PC-9 (cell line): ENCODE data around the gene WDFY3. TPM values are rescaled to one million over a fixed set of nuclear protein-coding genes. Genes with fewer than 3 reads are reported as not detected.

Experiments used
- BruUV-seq: library from RNA; stranded (reverse); fragments of 400-500 nt; replicated peaks from 2 replicates; lab custom pipeline; 2021; lab: Mats Ljungman, UMichigan
- CTCF ChIA-PET: fragments of 300-600 bp; sonication (Branson Sonifier 250); formaldehyde crosslinking; loops from one replicate; lab custom pipeline; 2022; ENCODE audit warnings: antibody characterized with exemption; lab: Charles Lee
- POLR2A ChIA-PET: fragments of 300-600 bp; sonication (Branson Sonifier 250); formaldehyde crosslinking; loops from one replicate; lab custom pipeline; 2022; ENCODE audit warnings: antibody characterized with exemption; ENCODE audit not compliant: unreplicated experiment; lab: Charles Lee
- DNase-seq, 2 experiments: peaks; one replicate each; pipeline versions ENCODE4 v3.0.0 to v3.0.0-alpha.2; 2015 to 2022; ENCODE audit warnings: mixed read lengths in 1 of 2
- H2AFZ ChIP-seq: fragments of 200-600 bp; sonication (generic); 2 replicates; pipeline ENCODE4 v1.8.1; 2017; ENCODE audit warnings: antibody characterized with exemption
- H3F3A ChIP-seq: fragments of 200-600 bp; sonication (generic); 2 replicates; pipeline ENCODE4 v1.8.1; 2017; ENCODE audit warnings: antibody characterized with exemption, mild to moderate bottlenecking, low read depth; ENCODE audit not compliant: insufficient read depth
- H3K27ac ChIP-seq: fragments of 200-600 bp; sonication (generic); 2 replicates; pipeline ENCODE4 v1.6.1; 2016; ENCODE audit warnings: mixed run types
- H3K27me3 ChIP-seq: fragments of 200-600 bp; sonication (generic); 2 replicates; pipeline ENCODE4 v1.6.1; 2016; ENCODE audit warnings: low read depth, mixed run types; ENCODE audit not compliant: insufficient read depth
- H3K36me3 ChIP-seq: fragments of 200-600 bp; sonication (generic); 2 replicates; pipeline ENCODE4 v1.6.1; 2016; ENCODE audit warnings: low read depth, mixed run types
- H3K4me1 ChIP-seq: fragments of 200-600 bp; sonication (generic); replicated peaks from 2 replicates; pipeline ENCODE4 v1.6.1; 2016; ENCODE audit warnings: mixed run types; ENCODE audit not compliant: insufficient read depth
- H3K4me2 ChIP-seq: fragments of 200-600 bp; sonication (generic); 2 replicates; pipeline ENCODE4 v1.6.1; 2017; ENCODE audit warnings: mixed run types
- H3K4me3 ChIP-seq: fragments of 200-600 bp; sonication (generic); 2 replicates; pipeline ENCODE4 v1.6.1; 2016; ENCODE audit warnings: mixed run types
- H3K79me2 ChIP-seq: fragments of 200-600 bp; sonication (generic); 2 replicates; pipeline ENCODE4 v1.6.1; 2017; ENCODE audit warnings: low read depth, mixed run types
- H3K9me2 ChIP-seq: fragments of 200-600 bp; sonication (generic); 2 replicates; pipeline ENCODE4 v1.8.1; 2017; ENCODE audit warnings: mild to moderate bottlenecking; ENCODE audit not compliant: insufficient read depth
- H3K9me3 ChIP-seq: fragments of 200-600 bp; sonication (generic); 2 replicates; pipeline ENCODE4 v1.8.1; 2016; ENCODE audit warnings: low read depth; ENCODE audit not compliant: insufficient read depth
- H4K20me1 ChIP-seq: fragments of 200-600 bp; sonication (generic); 2 replicates; pipeline ENCODE4 v1.8.1; 2017; ENCODE audit not compliant: insufficient read depth
- CTCF ChIP-seq: fragments of 200-600 bp; sonication (generic); conservative IDR thresholded peaks from 2 replicates; pipeline ENCODE4 v1.6.1; 2017; ENCODE audit warnings: mixed run types, antibody characterized with exemption, mild to moderate bottlenecking, moderate library complexity
- EZH2 ChIP-seq: fragments of 200-600 bp; sonication (generic); IDR thresholded peaks from 2 replicates; pipeline ENCODE4 v1.8.0; 2017; ENCODE audit warnings: antibody characterized with exemption, low read depth
- intact Hi-C: fragments of 100-400 bp; cut with micrococcal nuclease; formaldehyde crosslinking; loops from one replicate; pipeline ENCODE4 v1.10.0; 2022; ENCODE audit not compliant: unreplicated experiment
- total RNA-seq: library from RNA; stranded (reverse); gene quantifications from 2 replicates; pipeline ENCODE4 v1.2.3, GENCODE V29; 2021

Gene WDFY3
- total RNA-seq, 1 experiment from 2014 or later, result 35.4 TPM

GRCh38 chr4:84848432-84848831 lies 118.1 kb downstream of the WDFY3 start:
- no TSS peak for BruUV-seq
- DNase-seq, result no peak
- Histone ChIP-seq H3K4me2 (no peak overlapping the region), H4K20me1 (no peaks in the 10 kb centered on the region), H3K27me3 (no peaks in the 10 kb centered on the region), H3K4me1 (0 out of 2 replicates have a peak, but pooled peaks cover 6% of the 10 kb centered on the region), H3F3A (no peaks in the 10 kb centered on the region), H3K27ac (no peak overlapping the region), H3K4me3 (no peak overlapping the region), H3K79me2 (no peaks in the 10 kb centered on the region), H2AFZ (no peak overlapping the region), H3K36me3 (no peaks in the 10 kb centered on the region), H3K9me3 (no peaks in the 10 kb centered on the region), H3K9me2 (no peaks in the 10 kb centered on the region)
- TF ChIP-seq CTCF (no peak), EZH2 (no peak)
- ChIA-PET POLR2A (no interaction called here), CTCF (interaction anchor here (0.5 kb wide), 1 partner anchor 269 kb away, joined by 3 read pairs; no protein-coding TSS in a partner anchor)
- intact Hi-C loops, result no loop called here

- POLR2A ChIA-PET, result no interaction called here
- CTCF ChIA-PET, result interaction anchor here (0.5 kb wide), 1 partner anchor 269 kb away, joined by 3 read pairs; no protein-coding TSS in a partner anchor
Observed at GRCh38 chr4:84847978-84848377, 118.5 kb downstream of the WDFY3 start.

GRCh38 chr4:84846985-84847384 lies 119.5 kb downstream of the WDFY3 start:
- Histone ChIP-seq H2AFZ (no peak overlapping the region), H3K36me3 (no peaks in the 10 kb centered on the region), H3K4me3 (no peak overlapping the region), H3K27ac (no peak overlapping the region), H3K4me2 (no peak overlapping the region), H4K20me1 (no peaks in the 10 kb centered on the region), H3K27me3 (no peaks in the 10 kb centered on the region), H3K9me2 (no peaks in the 10 kb centered on the region), H3K4me1 (0 out of 2 replicates have a peak, but pooled peaks cover under 1% of the 10 kb centered on the region), H3K9me3 (no peaks in the 10 kb centered on the region), H3K79me2 (no peaks in the 10 kb centered on the region), H3F3A (no peaks in the 10 kb centered on the region)
- no peak for DNase-seq
- no peak for TF ChIP-seq EZH2
- TF ChIP-seq CTCF, result no peak
- POLR2A ChIA-PET, result no interaction called here
- intact Hi-C loops, result no loop called here
- CTCF ChIA-PET, result no interaction called here
- no TSS peak for BruUV-seq

More at GRCh38 chr4:84847978-84848377, 118.5 kb downstream of the WDFY3 start:
- Histone ChIP-seq H3K9me3 (no peaks in the 10 kb centered on the region), H3K4me2 (no peak overlapping the region), H3K9me2 (no peaks in the 10 kb centered on the region), H3K4me1 (0 out of 2 replicates have a peak, but pooled peaks cover 6% of the 10 kb centered on the region), H3K79me2 (no peaks in the 10 kb centered on the region), H4K20me1 (no peaks in the 10 kb centered on the region), H3K4me3 (no peak overlapping the region), H2AFZ (no peak overlapping the region), H3K27ac (no peak overlapping the region), H3K36me3 (no peaks in the 10 kb centered on the region), H3F3A (no peaks in the 10 kb centered on the region), H3K27me3 (no peaks in the 10 kb centered on the region)
- no TSS peak for BruUV-seq
- DNase-seq, result no peak
- intact Hi-C loops, result no loop called here
- no peak for TF ChIP-seq CTCF
- no peak for TF ChIP-seq EZH2
